Measurements from ENCODE around the gene WDR47.
A peak's percentile ranks its signal among the peaks of the same experiment; 100 is the strongest.
"Not testable (repeated sequence)": the region's sequence is repeated elsewhere in the genome, so short reads cannot be mapped to it uniquely, and the experiment has no call there.

WDR47 gene

GRCh38 chr1:109040627-109040988 is 1.3 kb downstream of the WDR47 start:
- H3K27me3 ChIP-seq (replicated peaks in 2 of 5; ENCODE audit: control insufficient read depth in 4 of 5, insufficient read depth in 5 of 5, low read length in 4 of 5), result no peaks in the 10 kb centered on the region
- peak overlapping the region in 6 of 7 experiments; percentile 82 to 97 (median 94) for H3K4me3 ChIP-seq (ENCODE audit: control insufficient read depth in 1 of 7, extremely low read depth in 1 of 7, insufficient read depth in 4 of 7, low read depth in 2 of 7, low read length in 6 of 7)
- H3K4me1 ChIP-seq (ENCODE audit: control extremely low read depth in 1 of 4, control insufficient read depth in 4 of 4, insufficient read depth in 4 of 4, low read length in 3 of 4), result peaks cover 5 to 16% (median 12%) of the 10 kb centered on the region in 4 experiments
- H3K36me3 ChIP-seq (ENCODE audit: control insufficient read depth in 4 of 4, insufficient read depth in 4 of 4, low read length in 3 of 4), result no peaks in the 10 kb centered on the region
- H3K9me3 ChIP-seq (ENCODE audit: control extremely low read depth in 1 of 5, control insufficient read depth in 4 of 5, insufficient read depth in 2 of 5, low read depth in 1 of 5, low read length in 4 of 5), result no peaks in the 10 kb centered on the region
- CTCF ChIA-PET, result interaction anchor here (0.7 to 1.2 kb wide), 3 partner anchors 10 to 56 kb away, joined by 3 to 4 read pairs (median 3); no protein-coding TSS in a partner anchor
- POLR2A ChIA-PET, result no interaction called here
- DNase-seq, result no peak
- peak overlapping the region in 1 of 2 experiments; percentile 83 for H3K27ac ChIP-seq (ENCODE audit: insufficient read depth in 1 of 2, low read depth in 1 of 2, low read length in 2 of 2, poor library complexity in 1 of 2, severe bottlenecking in 2 of 2)
- WGBS (ENCODE audit: insufficient coverage), result 0% methylated on average over 1 of the region's 3 CpGs

DNA sequence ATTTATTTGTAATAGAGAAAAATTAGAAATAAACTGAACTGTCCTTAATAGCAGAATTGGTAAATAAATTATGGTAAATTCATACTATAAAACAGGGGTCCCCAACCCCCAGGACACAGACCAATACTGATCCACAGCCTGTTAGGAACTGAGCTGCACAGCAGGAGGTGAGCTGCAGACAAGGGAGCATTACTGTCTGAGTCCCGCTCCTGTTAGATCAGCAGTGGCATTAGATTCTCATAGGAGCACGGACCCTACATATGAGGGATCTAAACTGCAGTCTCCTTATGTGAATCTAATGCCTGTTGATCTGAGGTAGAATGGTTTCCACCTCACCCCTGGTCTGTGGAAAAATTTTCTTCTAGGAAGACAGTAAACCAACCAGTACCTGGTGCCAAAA is 7.5 kb downstream of the WDR47 start:
- 83% methylated on average over 1 of the region's 2 CpGs for WGBS (ENCODE audit: insufficient coverage)
- no peaks in the 10 kb centered on the region for H3K4me1 ChIP-seq (ENCODE audit: control extremely low read depth in 1 of 4, control insufficient read depth in 4 of 4, insufficient read depth in 4 of 4, low read length in 3 of 4)
- H3K4me3 ChIP-seq (ENCODE audit: control insufficient read depth in 1 of 7, extremely low read depth in 1 of 7, insufficient read depth in 4 of 7, low read depth in 2 of 7, low read length in 6 of 7), result no peak overlapping the region
- ChIA-PET POLR2A (no interaction called here), CTCF (interaction anchor here (0.6 to 2.0 kb wide), 2 partner anchors 11 to 49 kb away, joined by 3 to 4 read pairs; no protein-coding TSS in a partner anchor)
- no peak for DNase-seq
- H3K9me3 ChIP-seq (ENCODE audit: control extremely low read depth in 1 of 5, control insufficient read depth in 4 of 5, insufficient read depth in 2 of 5, low read depth in 1 of 5, low read length in 4 of 5), result no peaks in the 10 kb centered on the region
- H3K27ac ChIP-seq (ENCODE audit: insufficient read depth in 1 of 2, low read depth in 1 of 2, low read length in 2 of 2, poor library complexity in 1 of 2, severe bottlenecking in 2 of 2), result no peak overlapping the region
- H3K27me3 ChIP-seq (replicated peaks in 2 of 5; ENCODE audit: control insufficient read depth in 4 of 5, insufficient read depth in 5 of 5, low read length in 4 of 5), result no peaks in the 10 kb centered on the region
- no peaks in the 10 kb centered on the region for H3K36me3 ChIP-seq (ENCODE audit: control insufficient read depth in 4 of 4, insufficient read depth in 4 of 4, low read length in 3 of 4)

GRCh38 chr1:109029493-109029892 is 12.4 kb downstream of the WDR47 start:
- not testable (repeated sequence) for H3K36me3 ChIP-seq (ENCODE audit: control insufficient read depth in 4 of 4, insufficient read depth in 4 of 4, low read length in 3 of 4); H3K4me3 ChIP-seq (ENCODE audit: control insufficient read depth in 1 of 7, extremely low read depth in 1 of 7, insufficient read depth in 4 of 7, low read depth in 2 of 7, low read length in 6 of 7); H3K27me3 ChIP-seq (replicated peaks in 2 of 5; ENCODE audit: control insufficient read depth in 4 of 5, insufficient read depth in 5 of 5, low read length in 4 of 5); H3K4me1 ChIP-seq (ENCODE audit: control extremely low read depth in 1 of 4, control insufficient read depth in 4 of 4, insufficient read depth in 4 of 4, low read length in 3 of 4); DNase-seq; H3K27ac ChIP-seq (ENCODE audit: insufficient read depth in 1 of 2, low read depth in 1 of 2, low read length in 2 of 2, poor library complexity in 1 of 2, severe bottlenecking in 2 of 2); H3K9me3 ChIP-seq (ENCODE audit: control extremely low read depth in 1 of 5, control insufficient read depth in 4 of 5, insufficient read depth in 2 of 5, low read depth in 1 of 5, low read length in 4 of 5)
- CTCF ChIA-PET, result interaction anchor here (1.0 to 3.2 kb wide), 5 partner anchors 13 to 83 kb away, joined by 3 to 22 read pairs (median 6); partner anchors contain the start of gene WDR47
- WGBS (ENCODE audit: insufficient coverage), result 100% methylated on average over 2 of the region's 8 CpGs
- POLR2A ChIA-PET, result interaction anchor here (0.5 kb wide), 1 partner anchor 36 kb away, joined by 4 read pairs; no protein-coding TSS in a partner anchor

- CTCF ChIA-PET, result interaction anchor here (1.0 to 3.2 kb wide), 13 partner anchors 10 to 139 kb away, joined by 3 to 22 read pairs (median 5); partner anchors contain the start of gene WDR47
- H3K36me3 ChIP-seq (ENCODE audit: control insufficient read depth in 4 of 4, insufficient read depth in 4 of 4, low read length in 3 of 4), result no peaks in the 10 kb centered on the region
- peaks cover 0 to 8% (median 3%) of the 10 kb centered on the region in 4 experiments for H3K4me1 ChIP-seq (ENCODE audit: control extremely low read depth in 1 of 4, control insufficient read depth in 4 of 4, insufficient read depth in 4 of 4, low read length in 3 of 4)
- H3K9me3 ChIP-seq (ENCODE audit: control extremely low read depth in 1 of 5, control insufficient read depth in 4 of 5, insufficient read depth in 2 of 5, low read depth in 1 of 5, low read length in 4 of 5), result no peaks in the 10 kb centered on the region
- no peak overlapping the region for H3K4me3 ChIP-seq (ENCODE audit: control insufficient read depth in 1 of 7, extremely low read depth in 1 of 7, insufficient read depth in 4 of 7, low read depth in 2 of 7, low read length in 6 of 7)
- no peaks in the 10 kb centered on the region for H3K27me3 ChIP-seq (replicated peaks in 2 of 5; ENCODE audit: control insufficient read depth in 4 of 5, insufficient read depth in 5 of 5, low read length in 4 of 5)
- no peak overlapping the region for H3K27ac ChIP-seq (ENCODE audit: insufficient read depth in 1 of 2, low read depth in 1 of 2, low read length in 2 of 2, poor library complexity in 1 of 2, severe bottlenecking in 2 of 2)
- peak; percentile 7 to 39 (median 36) for DNase-seq
- POLR2A ChIA-PET, result interaction anchor here (1.1 kb wide), 1 partner anchor 15 kb away, joined by 3 read pairs; the partner anchor contains the start of gene WDR47
Observed at GRCh38 chr1:109027841-109028240, 14.1 kb downstream of the WDR47 start.

GRCh38 chr1:109025694-109026093 is 16.2 kb downstream of the WDR47 start:
- H3K27me3 ChIP-seq (replicated peaks in 2 of 5; ENCODE audit: control insufficient read depth in 4 of 5, insufficient read depth in 5 of 5, low read length in 4 of 5), result no peaks in the 10 kb centered on the region
- H3K36me3 ChIP-seq (ENCODE audit: control insufficient read depth in 4 of 4, insufficient read depth in 4 of 4, low read length in 3 of 4), result no peaks in the 10 kb centered on the region
- peak; percentile 51 to 90 (median 85) for DNase-seq
- peaks cover 0 to 8% (median 3%) of the 10 kb centered on the region in 4 experiments for H3K4me1 ChIP-seq (ENCODE audit: control extremely low read depth in 1 of 4, control insufficient read depth in 4 of 4, insufficient read depth in 4 of 4, low read length in 3 of 4)
- no peak overlapping the region for H3K4me3 ChIP-seq (ENCODE audit: control insufficient read depth in 1 of 7, extremely low read depth in 1 of 7, insufficient read depth in 4 of 7, low read depth in 2 of 7, low read length in 6 of 7)
- H3K27ac ChIP-seq (ENCODE audit: insufficient read depth in 1 of 2, low read depth in 1 of 2, low read length in 2 of 2, poor library complexity in 1 of 2, severe bottlenecking in 2 of 2), result no peak overlapping the region
- no peaks in the 10 kb centered on the region for H3K9me3 ChIP-seq (ENCODE audit: control extremely low read depth in 1 of 5, control insufficient read depth in 4 of 5, insufficient read depth in 2 of 5, low read depth in 1 of 5, low read length in 4 of 5)
- POLR2A ChIA-PET, result no interaction called here
- CTCF ChIA-PET, result interaction anchor here (0.6 to 0.7 kb wide), 2 partner anchors 26 to 41 kb away, joined by 3 read pairs; no protein-coding TSS in a partner anchor
- 25% methylated on average over 5 of the region's 6 CpGs for WGBS (ENCODE audit: insufficient coverage)

DNA sequence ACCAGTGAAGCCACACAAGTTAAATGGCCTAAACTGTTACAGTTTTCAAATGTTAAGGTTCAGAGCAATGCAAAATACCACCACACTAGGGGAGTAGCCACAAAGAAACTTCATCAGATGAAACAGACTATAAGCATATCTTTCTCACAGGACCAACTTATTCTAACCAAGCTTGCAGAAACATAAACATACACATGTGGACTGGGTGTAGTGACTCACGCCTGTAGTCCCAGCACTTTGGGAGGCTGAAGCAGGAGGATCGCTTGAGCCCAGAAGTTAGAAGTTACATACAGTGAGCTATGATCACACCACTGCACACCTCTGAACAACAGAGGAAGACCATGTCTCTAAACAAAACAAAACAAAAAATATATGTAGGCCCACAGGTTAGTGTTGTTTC is 17.3 kb downstream of the WDR47 start:
- WGBS (ENCODE audit: insufficient coverage), result no CpG with 5 or more reads among the region's 2 CpGs
- H3K27ac ChIP-seq (ENCODE audit: insufficient read depth in 1 of 2, low read depth in 1 of 2, low read length in 2 of 2, poor library complexity in 1 of 2, severe bottlenecking in 2 of 2), result no peak overlapping the region
- CTCF ChIA-PET, result interaction anchor here (0.6 to 1.8 kb wide), 2 partner anchors 9 to 170 kb away, joined by 4 to 5 read pairs; no protein-coding TSS in a partner anchor
- no peak overlapping the region for H3K4me3 ChIP-seq (ENCODE audit: control insufficient read depth in 1 of 7, extremely low read depth in 1 of 7, insufficient read depth in 4 of 7, low read depth in 2 of 7, low read length in 6 of 7)
- no peaks in the 10 kb centered on the region for H3K9me3 ChIP-seq (ENCODE audit: control extremely low read depth in 1 of 5, control insufficient read depth in 4 of 5, insufficient read depth in 2 of 5, low read depth in 1 of 5, low read length in 4 of 5)
- H3K36me3 ChIP-seq (ENCODE audit: control insufficient read depth in 4 of 4, insufficient read depth in 4 of 4, low read length in 3 of 4), result no peaks in the 10 kb centered on the region
- no peaks in the 10 kb centered on the region for H3K27me3 ChIP-seq (replicated peaks in 2 of 5; ENCODE audit: control insufficient read depth in 4 of 5, insufficient read depth in 5 of 5, low read length in 4 of 5)
- POLR2A ChIA-PET, result no interaction called here
- H3K4me1 ChIP-seq (ENCODE audit: control extremely low read depth in 1 of 4, control insufficient read depth in 4 of 4, insufficient read depth in 4 of 4, low read length in 3 of 4), result peaks cover 0 to 8% (median 3%) of the 10 kb centered on the region in 4 experiments
- no peak for DNase-seq

DNA sequence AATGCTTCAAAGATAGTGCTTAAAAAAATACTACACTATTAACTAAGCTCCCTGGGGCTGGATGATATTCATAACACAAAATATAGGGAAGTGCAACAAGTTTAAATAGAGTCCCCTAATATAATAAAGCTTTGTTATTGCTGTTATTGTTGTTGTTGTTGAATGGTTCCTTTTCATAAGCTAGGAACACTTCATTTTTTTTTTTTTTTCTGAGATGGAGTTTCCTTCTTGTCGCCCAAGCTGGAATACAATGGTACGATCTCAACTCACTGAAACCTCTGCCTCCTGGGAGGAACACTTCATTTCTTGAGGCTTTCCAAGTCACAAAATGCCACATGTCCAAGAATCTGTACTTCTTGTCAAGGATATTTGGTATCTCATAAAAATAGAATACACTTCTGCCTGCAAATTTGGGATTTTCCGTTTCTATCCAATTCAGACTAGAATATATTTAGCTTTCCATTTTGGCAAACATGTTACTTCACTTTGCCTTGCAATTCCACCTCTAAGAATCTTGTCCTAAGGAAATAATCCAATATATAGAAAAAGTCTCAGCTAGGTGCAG is 21.1 kb downstream of the WDR47 start:
- ChIA-PET POLR2A (no interaction called here), CTCF (interaction anchor here (0.7 to 0.9 kb wide), 2 partner anchors 11 to 402 kb away, joined by 3 read pairs; no protein-coding TSS in a partner anchor)
- Histone ChIP-seq H3K4me3 (ENCODE audit: control insufficient read depth in 1 of 7, extremely low read depth in 1 of 7, insufficient read depth in 4 of 7, low read depth in 2 of 7, low read length in 6 of 7) (no peak overlapping the region), H3K27me3 (replicated peaks in 2 of 5; ENCODE audit: control insufficient read depth in 4 of 5, insufficient read depth in 5 of 5, low read length in 4 of 5) (no peaks in the 10 kb centered on the region), H3K9me3 (ENCODE audit: control extremely low read depth in 1 of 5, control insufficient read depth in 4 of 5, insufficient read depth in 2 of 5, low read depth in 1 of 5, low read length in 4 of 5) (peaks cover 3 to 12% (median 6%) of the 10 kb centered on the region in 5 experiments), H3K36me3 (ENCODE audit: control insufficient read depth in 4 of 4, insufficient read depth in 4 of 4, low read length in 3 of 4) (peaks cover 3 to 19% (median 12%) of the 10 kb centered on the region in 4 experiments), H3K4me1 (ENCODE audit: control extremely low read depth in 1 of 4, control insufficient read depth in 4 of 4, insufficient read depth in 4 of 4, low read length in 3 of 4) (peaks cover 0 to 2% (median under 1%) of the 10 kb centered on the region in 4 experiments), H3K27ac (ENCODE audit: insufficient read depth in 1 of 2, low read depth in 1 of 2, low read length in 2 of 2, poor library complexity in 1 of 2, severe bottlenecking in 2 of 2) (no peak overlapping the region)
- DNase-seq, result no peak
- 86% methylated on average over 1 of the region's 3 CpGs for WGBS (ENCODE audit: insufficient coverage)
